GM21447 (cell line): ENCODE measurements around the gene FAM24B.
"Not testable (repeated sequence)": the region's sequence is repeated elsewhere in the genome, so short reads cannot be mapped to it uniquely, and the experiment has no call there.

ENCODE experiments used
- ATAC-seq: cut with Tn5 transposase; IDR thresholded peaks from one replicate; pipeline ENCODE4 v1.9.1; 2021; ENCODE audit not compliant: unreplicated experiment

FAM24B gene

GRCh38 chr10:122859527-122859926 lies 19.9 kb downstream of the FAM24B start:
- no peak for ATAC-seq

- not testable (repeated sequence) for ATAC-seq
Observed at GRCh38 chr10:122858042-122858441, 21.3 kb downstream of the FAM24B start.

- ATAC-seq: no peak
Observed at GRCh38 chr10:122856902-122857301, 22.5 kb downstream of the FAM24B start.

- ATAC-seq: no peak
Observed at GRCh38 chr10:122855745-122856144, 23.6 kb downstream of the FAM24B start.

- no peak for ATAC-seq
Observed at GRCh38 chr10:122854648-122855047, 24.7 kb downstream of the FAM24B start.

- ATAC-seq: no peak
Observed at GRCh38 chr10:122853665-122854313, 25.6 kb downstream of the FAM24B start.

- no peak for ATAC-seq
Observed at GRCh38 chr10:122852261-122852660, 27.1 kb downstream of the FAM24B start.

- ATAC-seq: no peak
Observed at GRCh38 chr10:122850705-122851640, 28.4 kb downstream of the FAM24B start.

GRCh38 chr10:122849900-122850605 lies 29.3 kb downstream of the FAM24B start:
- ATAC-seq: no peak

- no peak for ATAC-seq
Observed at GRCh38 chr10:122849090-122849489, 30.3 kb downstream of the FAM24B start.

- ATAC-seq: no peak
Observed at GRCh38 chr10:122847782-122848604, 31.4 kb downstream of the FAM24B start.

GRCh38 chr10:122845783-122846332 lies 33.5 kb downstream of the FAM24B start, which contains the start of gene CUZD1:
Gene CUZD1 (minus strand): TSS chr10:122845857. CDS start chr10:122845843, 14 bp downstream.
- no peak for ATAC-seq

GRCh38 chr10:122844146-122844545 lies 35.2 kb downstream of the FAM24B start:
- no peak for ATAC-seq

- ATAC-seq: no peak
Observed at GRCh38 chr10:122841569-122841968, 37.8 kb downstream of the FAM24B start.

- no peak for ATAC-seq
Observed at GRCh38 chr10:122839505-122839904, 39.9 kb downstream of the FAM24B start.

GRCh38 chr10:122838880-122839279 lies 40.5 kb downstream of the FAM24B start:
- ATAC-seq: no peak

- no peak for ATAC-seq
Observed at GRCh38 chr10:122835908-122836307, 43.5 kb downstream of the FAM24B start.

GRCh38 chr10:122830965-122831353 lies 48.4 kb downstream of the FAM24B start:
- ATAC-seq: no peak

- no peak for ATAC-seq
Observed at GRCh38 chr10:122830273-122830964, 49.0 kb downstream of the FAM24B start.

- no peak for ATAC-seq
Observed at GRCh38 chr10:122829454-122829853, 49.9 kb downstream of the FAM24B start.
